Activated CD4-positive, CD25-positive, alpha-beta regulatory T cell treated with anti-CD3 and anti-CD28 coated beads, Interleukin-2, amount 50 U/mL, for 24 hours (primary cell): Measurements from ENCODE around the gene ALDH6A1.
"Not testable (repeated sequence)": the region's sequence is repeated elsewhere in the genome, so short reads cannot be mapped to it uniquely, and the experiment has no call there.

Source experiments
- ATAC-seq, 2 donors: fragments of 150-1000 bp; cut with Tn5 transposase; one replicate each; pipeline ENCODE4 v1.10.0; 2021; ENCODE audit warnings: mild to moderate bottlenecking in 1 of 2, moderate library complexity in 1 of 2

Gene ALDH6A1

DNA sequence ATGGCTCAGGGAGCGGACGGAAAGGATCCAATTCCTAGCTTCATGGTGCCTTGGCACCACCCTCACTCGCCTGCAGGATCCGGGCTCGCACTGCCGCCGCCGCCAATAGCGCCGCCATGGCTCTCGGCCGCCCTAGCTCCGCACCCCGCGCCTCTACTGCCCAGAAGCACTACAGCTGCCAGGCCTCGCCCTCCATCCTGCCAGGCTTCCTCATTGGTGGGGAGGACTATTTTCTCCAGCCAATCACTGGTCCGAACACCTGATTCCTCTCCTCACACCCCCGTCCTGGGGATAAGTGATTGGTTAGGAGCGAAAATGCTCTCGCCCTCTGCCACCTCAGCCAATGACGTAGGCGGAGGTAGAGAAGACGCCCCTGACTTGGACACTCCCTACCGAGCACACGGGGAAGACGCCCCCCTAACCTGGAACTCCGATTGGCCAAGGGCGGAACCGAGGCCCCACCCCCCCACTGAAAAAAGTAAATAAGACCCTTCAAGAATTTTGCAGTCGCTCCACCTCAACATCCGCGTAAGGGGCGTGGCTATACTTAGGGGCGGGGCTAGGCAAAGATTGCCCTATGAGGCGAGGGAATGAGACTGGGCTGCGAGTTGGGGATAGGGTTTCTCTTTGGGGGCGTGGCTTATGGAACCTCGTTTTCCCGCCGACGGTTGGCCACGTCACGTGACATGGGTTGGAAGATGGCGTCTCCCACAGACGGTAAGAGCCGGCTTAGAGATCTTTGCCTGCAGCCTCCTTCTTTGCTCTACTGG lies at the start of gene ALDH6A1, which contains the start of gene LIN52:
Gene ALDH6A1 (minus strand): TSS at position 177 of the 770 bp plus-strand sequence. CDS start 59 bp downstream, at position 118.
Gene LIN52 (plus strand): TSS at position 680 of the 770 bp plus-strand sequence. CDS start 19 bp downstream, at position 699.
- ATAC-seq: peak; percentile 92 to 94

DNA sequence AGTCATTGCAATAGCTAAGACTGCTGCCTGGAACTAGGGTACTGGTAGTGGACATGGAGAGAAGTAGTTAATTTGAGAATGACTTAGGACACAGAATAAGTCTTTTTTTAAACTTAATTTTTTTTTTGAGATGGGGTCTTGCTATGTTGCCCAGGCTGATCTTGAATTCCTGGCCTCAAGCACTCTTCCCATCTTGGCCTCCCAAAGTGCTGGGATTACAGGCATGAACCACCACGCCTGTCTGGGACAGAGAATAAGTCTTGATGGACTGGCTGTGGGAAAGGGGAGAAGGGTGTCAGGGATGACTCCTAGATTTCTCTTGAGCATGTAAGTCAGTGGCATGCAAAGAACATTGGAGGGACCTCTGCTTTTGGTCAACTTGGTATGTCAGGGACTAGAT lies 43.4 kb upstream of the ALDH6A1 start:
- no peak for ATAC-seq

DNA sequence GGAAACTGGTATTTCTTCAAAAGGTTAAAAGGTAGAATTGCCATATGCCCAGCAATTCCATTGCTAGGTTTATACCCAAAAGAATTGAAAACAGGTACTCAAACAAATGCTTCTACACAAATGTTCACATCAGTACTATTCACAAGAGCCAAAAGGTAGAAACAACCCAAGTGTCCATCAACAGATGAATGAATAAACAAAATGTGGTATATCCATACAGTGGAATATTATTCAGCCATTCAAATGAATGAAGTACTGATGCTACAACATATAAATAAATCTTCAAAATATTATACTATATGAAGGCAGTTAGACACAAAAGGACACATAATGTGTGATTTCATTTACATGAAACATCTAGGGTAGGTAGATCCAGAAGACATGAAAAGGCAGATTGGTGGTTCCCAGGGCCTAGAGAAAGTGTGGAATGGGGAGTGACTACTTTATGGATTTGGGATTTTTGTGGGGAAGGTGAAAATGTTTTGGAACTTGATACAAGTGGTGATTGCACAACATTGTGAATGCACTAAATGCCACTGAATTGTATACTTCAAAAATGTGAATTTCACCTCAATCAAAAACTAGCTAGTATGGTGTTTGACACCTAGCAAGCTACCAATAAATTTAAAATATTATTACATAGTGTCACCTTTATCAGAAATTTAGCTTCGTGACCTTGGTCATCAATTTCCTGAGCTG lies 42.2 kb upstream of the ALDH6A1 start:
- ATAC-seq: no peak

DNA sequence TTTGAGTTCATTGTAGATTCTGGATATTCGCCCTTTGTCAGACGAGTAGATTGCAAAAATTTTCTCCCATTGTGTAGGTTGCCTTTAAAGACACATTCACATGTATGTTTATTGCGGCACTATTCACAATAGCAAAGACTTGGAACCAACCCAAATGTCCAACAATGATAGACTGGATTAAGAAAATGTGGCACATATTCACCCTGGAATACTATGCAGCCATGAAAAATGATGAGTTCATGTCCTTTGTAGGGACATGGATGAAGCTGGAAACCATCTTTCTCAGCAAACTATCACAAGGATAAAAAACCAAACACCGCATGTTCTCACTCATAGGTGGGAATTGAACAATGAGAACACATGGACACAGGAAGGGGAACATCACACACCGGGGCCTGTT lies 41.2 kb upstream of the ALDH6A1 start:
- not testable (repeated sequence) for ATAC-seq

DNA sequence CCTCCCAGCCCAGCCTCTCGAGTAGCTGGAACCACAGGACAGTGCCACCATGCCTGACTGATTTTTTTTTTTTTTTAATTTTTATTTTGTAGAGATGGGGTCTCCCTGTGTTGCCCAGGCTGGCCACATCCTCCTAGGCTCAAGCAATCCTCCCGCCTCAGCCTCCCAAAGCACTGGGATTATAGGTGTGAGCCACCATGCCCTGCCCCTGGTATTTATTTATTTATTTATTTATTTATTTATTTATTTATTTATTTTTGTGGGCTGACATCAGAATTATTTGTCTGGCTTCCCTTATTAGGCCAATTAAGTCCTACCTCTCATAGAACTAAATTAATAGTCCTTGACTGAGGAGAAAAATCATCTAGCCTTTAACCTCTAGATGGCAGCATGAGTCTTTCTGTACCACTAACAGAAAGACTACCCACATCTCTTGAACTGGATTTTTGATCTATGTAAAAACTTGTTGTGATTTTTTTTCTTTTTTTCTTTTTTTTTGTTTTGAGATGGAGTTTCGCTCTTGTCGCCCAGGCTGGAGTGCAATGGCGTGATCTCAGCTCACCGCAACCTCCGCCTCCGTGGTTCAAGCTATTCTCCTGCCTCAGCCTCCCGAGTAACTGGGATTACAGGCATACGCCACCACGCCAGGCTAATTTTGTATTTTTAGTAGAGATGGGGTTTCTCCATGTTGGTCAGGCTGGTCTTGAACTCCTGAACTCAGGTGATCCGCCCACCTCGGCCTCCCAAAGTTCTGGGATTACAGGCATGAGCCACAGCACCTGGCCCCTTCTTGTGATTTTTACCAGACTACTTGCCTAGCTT lies 27.4 kb upstream of the ALDH6A1 start:
- peak; percentile 58 to 64 for ATAC-seq

DNA sequence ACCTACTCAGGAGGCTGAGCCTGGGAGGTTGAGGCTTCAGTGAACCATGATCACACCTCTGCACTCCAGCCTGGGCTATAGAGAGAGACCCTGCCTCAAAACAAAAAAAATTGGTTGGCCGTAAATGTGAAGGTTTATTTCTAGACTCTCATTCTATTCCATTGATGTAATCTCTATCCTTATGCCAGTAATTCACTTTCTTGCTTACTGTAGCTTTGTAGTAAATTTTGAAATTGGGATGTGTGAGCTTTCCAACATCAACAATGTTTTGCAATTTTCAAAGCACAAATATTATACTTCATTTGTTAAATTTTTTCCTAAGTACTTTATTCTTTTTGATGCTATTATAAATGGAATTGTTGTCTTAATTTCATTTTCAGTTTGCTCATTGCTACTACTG lies 25.1 kb upstream of the ALDH6A1 start:
- no peak for ATAC-seq

DNA sequence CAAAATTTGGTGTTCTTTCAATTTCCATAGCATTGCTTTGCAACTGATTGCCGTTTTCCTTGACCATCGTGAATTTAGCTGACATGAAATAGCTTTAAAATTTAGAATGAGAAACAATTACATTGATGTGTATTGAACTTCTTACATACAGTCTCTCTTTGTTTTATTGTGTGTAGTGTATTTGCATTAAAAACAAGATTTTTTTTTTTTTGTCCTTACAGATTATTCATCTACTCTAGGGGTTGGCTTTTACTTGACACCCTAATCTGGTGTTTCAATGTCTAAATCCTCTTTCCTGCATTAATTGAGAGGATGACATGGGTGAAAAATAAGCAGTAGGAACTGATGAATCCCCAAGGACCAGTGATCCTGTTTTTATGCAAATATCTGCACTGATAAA lies 21.1 kb upstream of the ALDH6A1 start:
- no peak for ATAC-seq

DNA sequence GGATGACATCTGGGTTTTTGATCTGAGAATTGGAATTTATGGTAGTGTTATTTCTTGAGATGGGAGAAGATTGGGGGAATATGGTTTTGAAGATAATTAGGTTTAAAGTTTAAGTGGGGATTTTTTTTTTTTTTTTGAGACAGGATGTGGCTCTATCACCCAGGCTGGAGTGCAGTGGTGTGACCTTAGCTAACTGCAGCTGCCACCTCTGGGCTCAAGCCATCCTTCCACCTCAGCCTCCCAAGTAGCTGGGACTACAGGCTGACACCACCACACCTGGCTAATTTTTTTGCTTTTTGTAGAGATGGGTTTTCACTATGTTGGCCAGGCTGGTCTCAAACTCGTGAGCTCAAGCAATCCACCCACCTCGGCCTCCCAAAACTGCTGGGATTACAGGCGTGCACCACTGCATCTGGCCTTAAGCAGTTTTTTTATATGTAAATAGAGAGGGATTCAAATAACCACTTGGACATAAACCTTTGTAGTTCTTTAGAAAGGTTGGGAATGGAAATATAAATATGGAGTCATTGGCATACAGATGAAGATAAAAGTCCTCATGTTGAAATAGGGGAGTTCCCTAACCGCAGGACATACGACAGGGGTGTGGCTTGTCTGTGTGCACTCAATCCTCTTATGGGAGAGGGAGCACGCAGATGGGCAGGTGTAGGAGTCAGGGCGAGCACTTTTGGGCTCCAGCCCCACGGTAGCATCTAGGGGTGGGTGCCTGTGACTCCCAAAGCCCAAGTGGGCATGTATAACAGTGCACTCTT lies 5.2 kb upstream of the ALDH6A1 start:
- no peak for ATAC-seq

DNA sequence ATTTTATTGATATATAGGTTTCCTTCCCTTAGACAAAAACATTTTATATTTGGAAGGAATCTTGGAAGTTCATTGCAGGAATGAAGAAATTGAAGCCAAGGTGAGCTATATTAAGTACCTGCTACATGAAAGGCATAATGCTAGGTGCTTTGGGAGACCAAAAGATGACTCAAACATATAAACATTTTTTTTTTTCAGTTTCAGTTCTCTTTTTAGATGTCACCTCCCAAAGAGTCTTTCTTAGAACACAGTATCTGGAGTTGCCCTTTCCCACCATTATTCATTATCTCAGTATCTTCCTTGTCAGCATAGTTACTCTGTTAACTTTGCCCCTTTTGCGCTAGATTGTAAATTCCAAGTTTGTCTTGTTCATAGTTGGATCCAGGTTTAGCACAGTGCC lies 1.6 kb upstream of the ALDH6A1 start:
- ATAC-seq: no peak

DNA sequence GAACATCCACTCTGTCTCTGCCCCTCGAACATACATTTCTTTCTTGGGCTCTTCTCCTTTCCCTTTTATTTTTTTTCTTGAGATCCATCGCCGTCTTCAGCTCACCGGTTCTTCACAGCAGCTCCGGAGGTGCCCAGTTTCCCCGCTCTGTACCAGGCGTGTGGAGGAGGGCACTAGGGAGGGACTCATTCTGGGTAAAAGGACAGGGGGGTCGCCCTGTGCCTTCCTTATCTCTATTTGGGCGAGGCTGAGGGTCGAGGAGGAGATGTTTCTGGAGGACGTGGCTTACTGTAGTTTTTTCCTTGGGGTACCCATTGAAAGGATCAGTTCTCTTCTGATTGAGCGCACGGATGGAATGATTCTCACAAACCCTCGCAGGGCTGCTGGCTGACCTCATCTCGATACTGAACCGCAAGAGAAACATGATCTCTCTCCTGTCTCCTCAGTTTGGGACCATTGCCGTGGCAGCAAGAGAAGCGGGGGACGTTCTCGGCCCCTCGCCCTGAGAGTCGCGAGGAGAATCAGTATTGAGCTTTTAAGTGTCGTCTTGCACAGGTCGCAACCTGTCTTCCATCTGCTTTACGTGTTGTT lies 889 bp upstream of the ALDH6A1 start:
- peak; percentile 0 for ATAC-seq

DNA sequence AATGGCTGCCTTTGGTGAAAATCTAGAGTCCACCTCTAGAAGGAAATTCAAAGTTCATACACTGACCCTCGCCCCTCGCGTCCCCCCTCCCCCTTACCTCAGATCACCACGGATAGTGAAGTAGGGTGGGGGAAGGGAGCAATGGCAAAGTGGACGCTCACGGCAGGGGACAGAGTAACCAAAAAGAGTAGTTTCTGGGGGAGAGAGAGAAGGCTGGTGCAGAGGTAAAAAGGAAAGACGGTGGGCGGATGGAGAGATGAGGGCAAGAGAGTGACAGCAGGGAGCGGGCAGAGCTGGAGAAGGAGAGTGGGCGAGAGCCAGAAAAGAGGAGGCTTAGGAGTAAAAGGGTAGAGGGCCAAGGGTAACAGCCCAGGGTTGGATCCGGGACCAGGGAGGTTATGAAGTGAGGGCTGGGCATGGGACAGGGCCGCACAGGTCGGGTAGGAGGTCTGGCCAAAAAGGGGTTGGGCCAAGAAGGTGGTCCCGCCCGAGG lies 423 bp downstream of the ALDH6A1 start:
- peak in 1 of 2 donors; percentile 0 for ATAC-seq

DNA sequence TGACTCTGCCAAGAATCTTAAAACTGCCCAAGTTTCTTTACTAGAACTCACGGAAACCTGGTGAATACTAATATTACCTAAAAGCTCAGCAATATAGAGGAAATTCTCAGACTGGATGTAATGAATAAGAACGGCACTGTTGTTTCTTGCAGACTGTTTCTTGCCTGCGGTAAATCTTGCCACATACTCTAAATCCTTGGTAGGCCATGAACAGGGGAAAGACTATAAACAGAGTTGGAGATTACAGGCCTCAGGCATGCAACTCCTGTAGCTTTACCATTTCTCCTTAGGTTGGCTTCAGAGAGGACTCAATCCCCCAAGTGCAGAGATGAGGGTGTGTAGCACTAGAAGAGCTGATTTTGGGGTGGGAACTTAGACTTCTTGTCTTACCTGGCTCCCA lies 1.1 kb downstream of the ALDH6A1 start:
- no peak for ATAC-seq

DNA sequence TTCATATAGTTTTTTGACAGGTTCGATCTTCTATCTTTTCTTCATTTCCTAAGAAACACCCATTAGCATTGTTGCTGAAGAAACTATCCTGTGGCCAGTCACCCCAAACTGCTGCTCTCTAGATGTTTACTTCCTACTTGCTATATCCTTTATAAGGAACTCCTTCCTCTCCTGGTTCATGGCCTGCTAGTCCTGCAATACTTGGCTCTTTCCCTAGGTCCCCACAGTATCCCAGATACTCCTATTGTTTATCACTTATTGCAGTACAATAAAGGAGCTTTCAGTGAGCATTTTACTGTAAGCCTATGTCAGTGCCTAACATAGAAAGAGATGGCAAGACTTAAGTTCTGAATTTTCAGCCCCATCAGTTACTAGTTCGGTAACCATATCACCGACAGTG lies 2.8 kb downstream of the ALDH6A1 start:
- ATAC-seq: no peak

DNA sequence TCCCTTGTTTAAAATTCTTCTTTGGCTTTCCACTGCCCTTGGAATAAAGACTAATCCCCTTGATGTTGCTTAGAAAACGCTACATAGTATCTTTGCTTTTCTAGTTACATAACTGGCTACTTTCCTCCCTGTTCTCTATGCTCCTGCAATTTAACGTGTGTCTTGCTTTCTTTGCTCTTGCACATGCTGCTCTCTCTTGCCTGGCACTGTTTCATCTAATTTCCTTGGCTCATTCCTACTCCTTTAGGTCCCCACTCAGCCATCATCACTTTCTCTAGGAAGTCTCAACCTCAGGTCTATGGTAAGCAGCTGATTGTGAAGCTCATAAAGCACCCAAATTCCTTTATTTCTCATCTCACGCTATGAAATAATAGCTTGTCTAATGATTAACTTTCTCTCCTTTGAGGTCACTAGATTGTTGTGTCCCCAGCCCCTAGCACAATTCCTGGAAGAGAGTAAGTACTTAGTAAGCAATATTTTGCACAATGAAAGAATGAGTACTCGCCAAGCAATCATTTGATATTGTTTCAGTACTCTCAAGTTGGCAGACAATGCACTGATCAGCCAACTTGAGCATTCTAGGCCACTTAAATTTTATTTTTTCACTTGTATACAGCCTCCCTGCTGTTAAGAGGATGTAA lies 3.3 kb downstream of the ALDH6A1 start:
- ATAC-seq: no peak

DNA sequence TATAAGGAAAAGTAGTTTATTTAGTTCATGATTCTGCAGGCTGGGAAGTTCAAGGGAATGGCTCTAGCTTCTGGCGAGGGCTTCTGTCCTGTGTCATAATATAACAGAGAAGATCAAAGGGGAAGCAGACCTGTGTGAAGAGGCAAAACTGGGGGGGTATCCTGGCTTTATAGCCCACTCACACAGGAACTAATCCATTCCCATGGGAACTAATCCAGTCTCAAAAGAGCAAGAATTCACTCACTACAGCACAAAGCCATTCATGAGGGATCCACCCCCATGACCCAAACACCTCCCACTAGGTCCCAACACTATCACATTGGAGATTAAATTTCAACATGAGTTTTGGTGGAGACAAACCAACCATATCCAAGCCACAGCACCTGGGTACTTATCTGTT lies 6.9 kb downstream of the ALDH6A1 start:
- ATAC-seq: no peak

DNA sequence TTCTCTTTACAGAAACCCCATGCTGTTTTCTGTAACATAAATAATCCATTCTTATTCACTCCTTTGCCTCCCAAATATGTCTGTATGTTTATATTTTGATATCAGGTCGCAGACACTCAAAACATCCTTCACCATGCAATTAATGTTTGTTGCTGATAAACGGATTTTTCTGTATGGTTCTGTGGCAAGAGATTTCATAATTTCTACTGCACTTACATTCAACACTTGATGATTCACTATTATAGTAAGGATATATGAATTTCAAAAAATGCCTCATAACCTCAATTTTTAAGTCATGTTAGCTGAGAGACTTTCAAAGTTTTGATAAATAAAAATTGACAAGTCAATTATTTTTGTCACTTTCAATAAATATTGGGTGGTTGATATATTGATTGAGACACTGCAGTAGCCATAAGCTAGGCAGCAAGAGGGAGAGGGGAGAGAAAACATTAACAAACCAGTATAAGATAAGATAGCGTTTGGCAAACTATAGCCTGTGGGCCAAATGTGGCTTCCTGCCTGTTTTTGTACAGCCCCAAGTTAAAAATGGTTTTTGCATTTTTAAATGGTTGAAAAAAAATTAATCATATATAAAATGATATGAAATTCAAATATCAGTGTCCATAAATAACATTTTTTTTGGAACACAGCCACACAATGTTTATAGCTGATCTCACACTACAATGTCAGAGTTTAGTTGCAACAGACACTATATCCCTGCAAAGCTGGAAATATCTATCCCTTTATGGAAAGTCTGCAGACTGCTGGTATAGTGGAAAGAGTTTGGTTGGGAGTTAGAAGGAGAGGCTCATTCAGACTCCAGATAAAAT lies 18.3 kb downstream of the ALDH6A1 start:
- no peak for ATAC-seq

DNA sequence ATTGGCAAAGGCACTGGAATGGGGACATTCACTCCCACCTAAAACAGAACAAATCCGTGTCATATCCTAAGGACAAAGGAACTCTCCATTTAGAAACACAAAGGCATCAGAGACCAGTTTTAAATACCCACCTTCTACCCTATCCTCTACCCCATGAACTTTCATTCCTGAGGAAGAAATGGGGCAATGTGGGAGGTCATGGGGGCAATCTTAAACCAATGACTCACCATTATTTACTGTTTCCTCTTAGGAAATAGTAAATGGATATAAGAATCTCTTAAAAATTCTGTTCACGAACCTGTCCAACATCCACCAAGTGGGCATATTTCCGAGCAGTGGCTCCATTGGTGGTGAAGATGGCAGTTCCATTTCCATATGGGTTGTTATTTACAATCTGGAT lies 19.4 kb downstream of the ALDH6A1 start:
- no peak for ATAC-seq

DNA sequence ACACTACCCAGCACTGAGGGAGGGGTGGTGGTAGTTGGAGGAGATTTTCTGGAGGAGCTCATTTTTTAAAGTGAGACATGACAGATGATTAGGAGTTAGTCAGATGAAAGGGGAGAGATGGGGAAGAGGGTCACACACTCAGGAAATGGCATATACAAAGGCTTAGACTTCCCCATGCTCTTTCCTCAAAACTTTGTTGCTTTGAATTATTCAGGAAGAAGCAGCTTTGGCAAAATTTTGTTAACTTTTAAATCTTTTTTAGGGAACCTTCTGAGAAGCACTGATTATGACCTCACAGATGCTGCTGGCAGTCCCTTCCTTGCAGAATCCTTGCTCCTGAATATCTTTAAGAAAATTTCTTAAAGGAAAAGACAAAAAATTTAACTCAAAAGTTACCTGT lies 19.8 kb downstream of the ALDH6A1 start:
- ATAC-seq: no peak

DNA sequence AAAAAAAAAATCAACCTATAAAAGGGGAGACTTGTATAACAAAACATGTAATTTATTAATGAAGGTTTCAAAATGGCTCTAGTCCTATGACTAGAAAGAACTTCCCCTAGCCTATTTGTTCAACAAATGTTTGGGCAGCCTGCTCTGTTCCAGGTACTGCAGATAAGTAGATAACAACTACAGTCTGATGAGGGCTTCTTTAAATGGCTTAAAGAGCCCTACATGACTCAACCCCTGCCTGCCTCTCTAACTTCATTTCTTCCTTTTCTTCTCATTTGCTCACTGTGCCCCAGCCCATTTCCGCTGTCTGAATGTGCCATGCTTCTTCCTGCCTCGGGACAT lies 21.5 kb downstream of the ALDH6A1 start:
- ATAC-seq: no peak

DNA sequence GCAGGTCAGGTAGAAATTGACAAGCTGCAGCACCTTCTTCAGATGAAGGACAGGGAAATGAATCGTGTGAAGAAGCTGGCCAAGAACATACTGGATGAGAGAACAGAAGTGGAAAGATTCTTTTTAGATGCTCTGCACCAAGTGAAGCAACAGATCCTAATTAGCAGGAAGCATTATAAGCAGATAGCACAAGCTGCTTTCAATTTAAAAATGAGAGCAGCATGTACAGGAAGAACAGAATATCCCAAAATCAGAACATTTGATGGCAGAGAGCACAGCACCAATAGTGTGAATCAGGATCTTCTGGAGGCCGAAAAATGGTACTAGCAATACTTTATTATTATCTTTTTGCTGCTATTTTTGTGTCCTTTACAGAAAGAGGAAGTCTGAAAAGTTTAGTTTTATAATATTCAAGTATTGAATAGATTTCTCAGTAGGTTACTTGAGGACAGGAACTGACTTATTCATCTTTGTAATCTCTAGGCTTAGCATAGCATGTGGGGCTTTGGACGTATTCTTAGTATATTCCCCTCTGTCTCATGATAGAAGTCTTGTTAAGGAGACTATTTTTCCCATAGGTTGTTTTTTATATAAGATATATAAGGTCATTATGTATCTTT lies 34.3 kb downstream of the ALDH6A1 start:
- ATAC-seq: no peak
